Measurements from ENCODE around the gene PNMA6A.
"Not testable (repeated sequence)": the region's sequence is repeated elsewhere in the genome, so short reads cannot be mapped to it uniquely, and the experiment has no call there.

DNA sequence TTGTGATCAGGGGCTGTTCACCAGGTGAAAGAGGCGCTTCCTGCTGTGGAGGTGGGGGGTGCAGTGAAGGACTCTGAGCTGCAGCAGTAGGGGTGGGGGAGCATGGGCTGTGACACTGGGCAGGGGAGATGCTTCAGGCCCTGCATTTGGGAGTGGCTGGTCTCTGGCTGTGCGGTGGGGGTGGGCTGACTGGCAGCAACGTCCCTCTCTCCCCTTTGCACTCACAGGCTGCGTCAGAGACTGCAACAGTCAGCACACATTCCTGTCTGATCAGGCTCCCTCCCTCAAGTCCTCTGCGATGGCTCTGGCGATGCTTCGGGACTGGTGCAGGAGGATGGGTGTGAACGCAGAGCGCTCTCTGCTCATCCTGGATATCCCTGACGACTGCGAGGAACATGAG lies 43.8 kb upstream of the PNMA6A start:
- TF ChIP-seq CTCF (conservative IDR thresholded peaks at IDR 0.05; ENCODE audit: low read length); EZH2phosphoT487 (IDR thresholded peaks at IDR 0.05; ENCODE audit: borderline replicate concordance, low read depth, low read length): not testable (repeated sequence)
